OCI-LY1 (cell line): ENCODE measurements around the gene SSH3.

Experiments
- H2AFZ ChIP-seq: fragments of 200-600 bp; sonication (generic), shearing (Covaris generic); 2 replicates; pipeline ENCODE4 v1.6.0; 2014; ENCODE audit warnings: antibody characterized with exemption, mild to moderate bottlenecking, low read length
- H3F3A ChIP-seq: fragments of 200-600 bp; sonication (generic), shearing (Covaris generic); 2 replicates; pipeline ENCODE4 v1.6.0; 2014; ENCODE audit warnings: mild to moderate bottlenecking, antibody characterized with exemption, low read length, moderate library complexity; ENCODE audit not compliant: insufficient read depth
- H3K27ac ChIP-seq: fragments of 200-600 bp; sonication (generic); 2 replicates; pipeline ENCODE4 v1.5.1; 2014; ENCODE audit warnings: low read length, mixed run types, mild to moderate bottlenecking, low read depth; ENCODE audit not compliant: poor library complexity, severe bottlenecking
- H3K27me3 ChIP-seq: fragments of 200-600 bp; sonication (generic); 2 replicates; pipeline ENCODE4 v1.6.0; 2014; ENCODE audit warnings: antibody characterized with exemption, mild to moderate bottlenecking, low read length, moderate library complexity; ENCODE audit not compliant: insufficient read depth
- H3K36me3 ChIP-seq: fragments of 200-600 bp; sonication (generic); 2 replicates; pipeline ENCODE4 v1.6.1; 2014; ENCODE audit warnings: mild to moderate bottlenecking, antibody characterized with exemption, low read length, moderate library complexity, mixed read lengths; ENCODE audit not compliant: insufficient read depth
- H3K4me1 ChIP-seq: fragments of 200-600 bp; sonication (generic); 2 replicates; pipeline ENCODE4 v1.5.1; 2014; ENCODE audit warnings: mild to moderate bottlenecking, low read length, moderate library complexity; ENCODE audit not compliant: insufficient read depth, severe bottlenecking
- H3K4me2 ChIP-seq: fragments of 200-600 bp; sonication (generic), shearing (Covaris generic); 2 replicates; pipeline ENCODE4 v1.6.1; 2014; ENCODE audit warnings: low read length
- H3K4me3 ChIP-seq: fragments of 200-600 bp; sonication (generic); 2 replicates; pipeline ENCODE4 v1.5.1; 2014; ENCODE audit warnings: low read length, low read depth, mild to moderate bottlenecking, mixed read lengths; ENCODE audit not compliant: poor library complexity, severe bottlenecking
- H3K79me2 ChIP-seq: fragments of 200-600 bp; shearing (Covaris generic); 2 replicates; pipeline ENCODE4 v1.6.1; 2016; ENCODE audit warnings: mixed run types, low read length, mixed read lengths; ENCODE audit not compliant: insufficient read depth
- H3K9ac ChIP-seq: fragments of 200-600 bp; sonication (generic), shearing (Covaris generic); 2 replicates; pipeline ENCODE4 v1.6.1; 2014; ENCODE audit warnings: mild to moderate bottlenecking, low read length, mixed read lengths
- H3K9me2 ChIP-seq: fragments of 200-600 bp; sonication (generic), shearing (Covaris generic); 2 replicates; pipeline ENCODE4 v1.6.1; 2014; ENCODE audit warnings: low read depth, mild to moderate bottlenecking, low read length, mixed read lengths
- H3K9me3 ChIP-seq: fragments of 200-600 bp; shearing (Covaris generic); 2 replicates; pipeline ENCODE4 v1.6.1; 2014; ENCODE audit warnings: low read length, mixed read lengths
- H4K20me1 ChIP-seq: fragments of 200-600 bp; sonication (generic), shearing (Covaris generic); 2 replicates; pipeline ENCODE4 v1.6.0; 2016; ENCODE audit warnings: mild to moderate bottlenecking, low read length; ENCODE audit not compliant: insufficient read depth
- EZH2 ChIP-seq: fragments of 200-600 bp; sonication (generic), shearing (Covaris generic); IDR thresholded peaks from 2 replicates; pipeline ENCODE4 v1.8.0; 2017; ENCODE audit warnings: borderline replicate concordance, mixed run types, mild to moderate bottlenecking, antibody characterized with exemption, low read length, moderate library complexity, mixed read lengths
- TF ChIP-seq, protein P1 (sequence below): fragments of 200-600 bp; sonication (generic), shearing (Covaris generic); IDR thresholded peaks from 2 replicates; pipeline ENCODE4 v1.5.1; 2017; ENCODE audit warnings: mild to moderate bottlenecking, antibody characterized with exemption, low read length, moderate library complexity, mixed read lengths

The SSH3 gene

GRCh38 chr11:67311051-67311555 is 7.8 kb downstream of the SSH3 start:
- peaks cover 7% of the 10 kb centered on the region for H3K4me1 ChIP-seq
- no peak overlapping the region for H3K9ac ChIP-seq

GRCh38 chr11:67311556-67312082 is 8.3 kb downstream of the SSH3 start:
- Histone ChIP-seq H3K9ac (no peak overlapping the region), H2AFZ (no peak overlapping the region), H3K79me2 (no peaks in the 10 kb centered on the region), H3K27me3 (no peaks in the 10 kb centered on the region), H3K27ac (no peak overlapping the region), H3K36me3 (no peaks in the 10 kb centered on the region), H3K9me2 (no peaks in the 10 kb centered on the region), H3F3A (no peaks in the 10 kb centered on the region), H3K4me3 (no peak overlapping the region), H4K20me1 (no peaks in the 10 kb centered on the region), H3K9me3 (no peaks in the 10 kb centered on the region), H3K4me2 (no peak overlapping the region), H3K4me1 (peaks cover 7% of the 10 kb centered on the region)
- no peak for TF ChIP-seq EZH2
- TF ChIP-seq, protein P1, sequence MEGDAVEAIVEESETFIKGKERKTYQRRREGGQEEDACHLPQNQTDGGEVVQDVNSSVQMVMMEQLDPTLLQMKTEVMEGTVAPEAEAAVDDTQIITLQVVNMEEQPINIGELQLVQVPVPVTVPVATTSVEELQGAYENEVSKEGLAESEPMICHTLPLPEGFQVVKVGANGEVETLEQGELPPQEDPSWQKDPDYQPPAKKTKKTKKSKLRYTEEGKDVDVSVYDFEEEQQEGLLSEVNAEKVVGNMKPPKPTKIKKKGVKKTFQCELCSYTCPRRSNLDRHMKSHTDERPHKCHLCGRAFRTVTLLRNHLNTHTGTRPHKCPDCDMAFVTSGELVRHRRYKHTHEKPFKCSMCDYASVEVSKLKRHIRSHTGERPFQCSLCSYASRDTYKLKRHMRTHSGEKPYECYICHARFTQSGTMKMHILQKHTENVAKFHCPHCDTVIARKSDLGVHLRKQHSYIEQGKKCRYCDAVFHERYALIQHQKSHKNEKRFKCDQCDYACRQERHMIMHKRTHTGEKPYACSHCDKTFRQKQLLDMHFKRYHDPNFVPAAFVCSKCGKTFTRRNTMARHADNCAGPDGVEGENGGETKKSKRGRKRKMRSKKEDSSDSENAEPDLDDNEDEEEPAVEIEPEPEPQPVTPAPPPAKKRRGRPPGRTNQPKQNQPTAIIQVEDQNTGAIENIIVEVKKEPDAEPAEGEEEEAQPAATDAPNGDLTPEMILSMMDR = no peak

More at GRCh38 chr11:67311051-67311555, 7.8 kb downstream of the SSH3 start:
- Histone ChIP-seq H3K4me3 (no peak overlapping the region), H3K27me3 (no peaks in the 10 kb centered on the region), H3K79me2 (no peaks in the 10 kb centered on the region), H3K27ac (no peak overlapping the region), H4K20me1 (no peaks in the 10 kb centered on the region), H3K9me3 (no peaks in the 10 kb centered on the region), H2AFZ (no peak overlapping the region), H3K36me3 (no peaks in the 10 kb centered on the region), H3K9me2 (no peaks in the 10 kb centered on the region), H3F3A (no peaks in the 10 kb centered on the region), H3K4me2 (no peak overlapping the region)
- TF ChIP-seq EZH2 = no peak
- TF ChIP-seq, protein P1 = no peak

DNA sequence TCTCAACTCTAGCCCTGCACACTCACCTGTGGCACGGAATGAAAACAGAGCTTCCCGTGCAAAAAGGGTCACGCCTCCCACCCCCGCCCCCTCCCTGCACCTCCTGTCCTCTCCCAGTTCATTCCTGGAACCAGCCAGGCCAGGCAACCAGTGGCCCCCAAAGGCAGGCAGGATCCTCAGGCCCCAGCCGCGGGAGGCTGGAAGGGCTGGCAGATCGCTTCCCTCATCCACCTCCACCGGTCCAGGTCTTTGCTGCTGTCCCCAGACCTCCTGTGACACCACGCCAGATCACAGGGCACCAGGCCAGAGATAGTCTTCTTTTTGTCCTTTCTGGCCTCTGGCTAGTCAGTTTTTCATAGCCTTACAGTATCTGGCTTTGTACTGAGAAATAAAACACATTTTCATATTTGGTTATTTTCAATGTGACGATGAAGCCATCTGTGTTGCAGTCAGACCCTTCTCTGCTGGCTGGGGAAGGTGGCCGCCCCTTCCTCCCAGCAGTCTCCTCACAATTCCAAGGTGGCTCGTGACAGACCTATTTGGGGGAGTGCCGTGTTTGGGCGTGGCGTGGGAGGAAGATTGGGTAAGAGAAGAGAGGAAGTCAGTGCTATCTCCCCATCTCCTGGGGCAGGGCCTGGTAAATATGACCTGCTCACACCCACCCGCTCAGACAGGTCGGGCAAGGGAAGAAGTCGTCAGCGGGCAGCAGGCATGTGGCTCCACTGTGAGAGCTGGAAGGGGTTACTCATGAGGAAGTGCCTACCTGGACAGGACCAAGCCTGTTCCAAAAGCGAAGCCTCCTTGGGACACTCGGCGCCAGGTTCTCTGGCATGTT is 9.1 kb downstream of the SSH3 start:
- H3K79me2 ChIP-seq = no peaks in the 10 kb centered on the region
- no peak overlapping the region for H3K4me3 ChIP-seq
- no peaks in the 10 kb centered on the region for H3K9me3 ChIP-seq
- H4K20me1 ChIP-seq = no peaks in the 10 kb centered on the region
- H3F3A ChIP-seq = no peaks in the 10 kb centered on the region
- H3K27me3 ChIP-seq = no peaks in the 10 kb centered on the region
- no peak overlapping the region for H2AFZ ChIP-seq
- peaks cover 11% of the 10 kb centered on the region for H3K4me1 ChIP-seq
- no peak overlapping the region for H3K27ac ChIP-seq
- H3K36me3 ChIP-seq = no peaks in the 10 kb centered on the region
- no peaks in the 10 kb centered on the region for H3K9me2 ChIP-seq
- H3K9ac ChIP-seq = no peak overlapping the region
- TF ChIP-seq EZH2 = no peak
- TF ChIP-seq, protein P1 = no peak
- H3K4me2 ChIP-seq = no peak overlapping the region
